ENCODE results near the gene IGF2R.

IGF2R gene

DNA sequence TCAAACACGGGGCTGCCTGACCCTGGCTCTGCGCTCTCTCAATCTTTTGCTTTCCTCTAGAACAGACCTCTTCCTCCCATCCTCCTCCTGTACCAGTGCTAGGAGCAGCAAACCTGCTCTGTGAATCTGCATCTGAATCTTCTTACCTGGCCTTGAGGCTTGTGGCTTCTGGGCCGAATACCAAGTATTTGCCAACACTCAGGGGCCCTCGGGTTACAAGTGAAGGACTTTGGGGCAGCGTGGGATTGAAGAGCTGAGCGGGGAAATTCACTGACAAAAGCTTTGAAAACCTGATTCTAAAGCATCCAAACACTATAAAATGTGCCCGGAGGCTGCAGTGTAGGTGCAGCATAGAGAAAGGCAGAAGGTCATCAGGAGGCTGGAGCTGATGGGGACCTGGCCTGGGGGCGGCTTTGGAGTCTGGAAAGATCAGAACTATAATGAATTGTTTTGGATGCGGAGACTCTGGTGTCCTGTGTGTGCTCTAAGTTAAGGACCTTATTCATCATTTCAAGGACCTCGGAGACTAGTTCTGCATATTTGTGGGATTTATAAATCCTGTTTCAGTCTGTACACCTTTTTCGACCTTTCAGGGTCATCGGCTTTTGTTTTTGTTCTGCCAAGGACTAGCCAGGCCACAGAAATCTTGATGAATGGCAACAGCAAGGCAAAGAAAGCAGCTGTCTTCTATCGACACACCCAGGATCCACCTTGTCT, 16.4 kb upstream of the IGF2R start:
- DNase-seq (ENCODE audit: low read depth) = no peak
- H3K4me3 ChIP-seq (ENCODE audit: low read length) = no peak overlapping the region
- TF ChIP-seq, protein P1, sequence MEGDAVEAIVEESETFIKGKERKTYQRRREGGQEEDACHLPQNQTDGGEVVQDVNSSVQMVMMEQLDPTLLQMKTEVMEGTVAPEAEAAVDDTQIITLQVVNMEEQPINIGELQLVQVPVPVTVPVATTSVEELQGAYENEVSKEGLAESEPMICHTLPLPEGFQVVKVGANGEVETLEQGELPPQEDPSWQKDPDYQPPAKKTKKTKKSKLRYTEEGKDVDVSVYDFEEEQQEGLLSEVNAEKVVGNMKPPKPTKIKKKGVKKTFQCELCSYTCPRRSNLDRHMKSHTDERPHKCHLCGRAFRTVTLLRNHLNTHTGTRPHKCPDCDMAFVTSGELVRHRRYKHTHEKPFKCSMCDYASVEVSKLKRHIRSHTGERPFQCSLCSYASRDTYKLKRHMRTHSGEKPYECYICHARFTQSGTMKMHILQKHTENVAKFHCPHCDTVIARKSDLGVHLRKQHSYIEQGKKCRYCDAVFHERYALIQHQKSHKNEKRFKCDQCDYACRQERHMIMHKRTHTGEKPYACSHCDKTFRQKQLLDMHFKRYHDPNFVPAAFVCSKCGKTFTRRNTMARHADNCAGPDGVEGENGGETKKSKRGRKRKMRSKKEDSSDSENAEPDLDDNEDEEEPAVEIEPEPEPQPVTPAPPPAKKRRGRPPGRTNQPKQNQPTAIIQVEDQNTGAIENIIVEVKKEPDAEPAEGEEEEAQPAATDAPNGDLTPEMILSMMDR (IDR thresholded peaks at IDR 0.05; ENCODE audit: insufficient read depth, low read depth, low read length, missing control alignments) = no peak

DNA sequence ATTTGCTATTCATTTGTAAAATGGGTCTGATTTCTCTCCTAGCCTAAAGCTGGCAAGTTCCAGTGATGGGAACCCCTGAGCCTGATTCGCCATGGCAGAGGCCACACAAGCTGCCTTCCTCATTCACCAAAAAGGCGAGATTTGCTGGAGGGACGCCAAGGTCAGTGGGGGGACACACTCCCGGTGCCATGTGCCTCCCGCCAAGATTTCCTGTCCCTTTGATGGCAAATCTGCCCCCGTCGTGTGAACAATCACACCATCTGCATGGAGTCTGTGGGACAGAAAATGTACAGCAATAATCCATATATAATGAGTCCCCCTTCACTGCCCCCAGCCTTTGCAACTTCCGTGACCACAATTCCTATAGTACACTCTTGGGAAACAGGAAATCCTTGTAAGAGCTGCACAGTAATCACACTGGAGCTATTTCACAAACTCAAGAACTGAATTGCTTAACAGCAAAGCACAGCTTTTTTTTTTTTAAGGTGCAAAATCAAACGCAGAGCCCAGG, 15.7 kb upstream of the IGF2R start:
- TF ChIP-seq, protein P1 (IDR thresholded peaks at IDR 0.05; ENCODE audit: insufficient read depth, low read depth, low read length, missing control alignments) = no peak
- DNase-seq (ENCODE audit: low read depth) = peak; percentile 83
- H3K4me3 ChIP-seq (ENCODE audit: low read length) = no peak overlapping the region

DNA sequence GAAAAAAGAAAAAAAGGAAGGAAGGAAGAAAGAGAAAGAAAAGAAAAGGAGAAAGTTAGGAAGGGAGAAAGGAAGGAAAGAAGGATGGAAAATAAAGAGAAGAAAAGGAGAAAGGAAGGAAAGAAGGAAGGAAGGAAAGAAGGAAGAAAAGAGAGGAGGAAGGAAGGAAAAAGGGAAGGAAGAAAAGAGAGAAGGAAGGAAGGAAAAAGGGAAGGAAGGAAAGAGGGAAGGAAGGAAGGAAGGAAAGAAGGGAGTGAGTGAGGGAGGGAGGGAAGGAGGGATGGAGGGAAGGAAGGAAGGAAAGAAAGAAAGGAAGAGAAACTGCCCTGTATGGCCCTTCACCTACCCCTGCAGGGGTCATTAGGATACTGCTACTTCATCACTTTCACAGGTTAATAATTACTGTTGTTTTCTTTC, 12.9 kb upstream of the IGF2R start:
- TF ChIP-seq, protein P1 (IDR thresholded peaks at IDR 0.05; ENCODE audit: insufficient read depth, low read depth, low read length, missing control alignments) = no peak
- H3K4me3 ChIP-seq (ENCODE audit: low read length) = no peak overlapping the region
- DNase-seq (ENCODE audit: low read depth) = no peak

DNA sequence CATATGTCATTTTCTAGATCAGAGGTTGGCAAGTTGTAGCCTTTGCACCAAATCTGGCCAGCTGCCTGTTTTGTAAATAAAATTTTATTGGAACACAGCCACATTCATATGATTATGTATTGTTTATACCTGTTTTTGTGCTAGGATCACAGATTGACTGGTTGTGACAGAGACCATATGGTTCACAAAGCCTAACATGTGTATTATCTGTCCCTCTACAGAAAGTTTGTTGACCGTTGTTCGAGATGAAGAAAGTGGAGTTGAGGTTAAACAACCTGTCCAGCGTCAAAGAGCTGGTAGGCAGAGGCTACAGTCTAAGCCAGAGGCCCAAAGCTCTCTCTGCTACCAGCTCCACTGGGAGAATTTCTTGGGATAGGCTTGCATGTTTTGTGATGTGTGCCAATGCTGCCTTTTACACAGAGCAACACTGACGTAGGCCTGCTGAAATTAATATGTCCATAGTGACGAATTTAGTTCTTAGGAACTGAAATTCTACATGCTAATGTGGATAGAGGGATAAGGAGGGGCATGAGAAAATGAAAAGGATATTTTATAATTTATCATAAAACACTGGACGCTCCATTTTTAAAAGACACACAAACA, 11.7 kb upstream of the IGF2R start:
- H3K4me3 ChIP-seq (ENCODE audit: low read length) = no peak overlapping the region
- no peak for DNase-seq (ENCODE audit: low read depth)
- TF ChIP-seq, protein P1 (IDR thresholded peaks at IDR 0.05; ENCODE audit: insufficient read depth, low read depth, low read length, missing control alignments) = no peak

DNA sequence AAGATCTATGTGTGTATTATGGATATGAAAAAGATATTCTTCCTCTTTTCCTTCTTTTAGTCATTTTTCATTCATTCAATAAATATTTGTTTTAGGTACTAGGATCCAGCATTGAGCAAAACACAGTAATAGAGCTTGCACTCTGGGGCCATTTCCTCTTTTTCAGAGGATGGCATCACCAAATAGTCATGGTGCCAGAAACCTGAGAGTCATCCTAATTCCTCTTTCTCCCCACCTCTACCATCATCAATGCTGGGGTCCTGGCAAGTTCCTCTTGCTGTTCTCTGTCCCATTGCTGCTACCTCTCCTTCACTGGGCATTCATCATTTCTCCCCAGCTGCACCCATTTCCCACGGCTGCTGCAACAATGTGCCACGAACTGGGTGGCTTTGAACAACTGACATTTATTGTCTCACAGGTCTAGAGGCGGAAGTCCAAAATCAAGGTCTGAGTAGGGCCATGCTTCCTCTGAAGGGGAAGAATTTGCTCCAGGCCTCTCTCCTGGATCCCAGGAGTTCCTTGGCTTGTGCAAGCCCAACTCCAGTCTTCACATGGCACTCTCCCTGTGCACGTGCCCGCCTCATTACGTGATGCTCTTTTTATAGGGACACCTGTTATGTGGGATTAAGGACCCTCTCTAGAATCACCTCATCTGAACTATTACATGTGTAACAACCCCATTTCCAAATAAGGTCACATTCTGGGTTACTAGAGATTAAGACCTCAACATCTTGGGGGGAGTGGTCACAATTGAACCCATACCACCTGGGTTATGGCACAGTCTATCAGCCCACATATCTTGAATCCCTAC, 9.5 kb upstream of the IGF2R start:
- no peak for DNase-seq (ENCODE audit: low read depth)
- TF ChIP-seq, protein P1 (IDR thresholded peaks at IDR 0.05; ENCODE audit: insufficient read depth, low read depth, low read length, missing control alignments) = no peak
- no peak overlapping the region for H3K4me3 ChIP-seq (ENCODE audit: low read length)

DNA sequence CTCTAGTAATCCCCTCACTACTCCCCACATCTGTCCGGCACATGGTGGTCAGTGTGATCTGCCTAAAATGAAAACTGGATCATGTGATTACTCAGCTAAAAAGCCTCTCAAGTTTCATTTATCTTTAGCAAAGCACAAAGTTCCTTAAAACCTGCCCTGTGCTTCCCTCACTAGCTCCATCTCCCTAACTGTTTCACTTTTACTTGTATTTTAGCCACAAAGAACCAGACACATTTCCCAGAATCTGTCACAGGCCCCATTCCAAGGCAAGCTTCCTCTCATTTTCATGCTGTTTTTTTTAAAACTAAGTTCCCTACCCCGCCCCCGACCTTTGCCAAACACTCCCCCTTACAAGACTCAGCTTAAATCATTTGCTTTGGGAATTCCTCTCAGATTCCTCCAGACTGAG, 8.9 kb upstream of the IGF2R start:
- TF ChIP-seq, protein P1 (IDR thresholded peaks at IDR 0.05; ENCODE audit: insufficient read depth, low read depth, low read length, missing control alignments) = no peak
- no peak overlapping the region for H3K4me3 ChIP-seq (ENCODE audit: low read length)
- no peak for DNase-seq (ENCODE audit: low read depth)
